Activated CD4-positive, alpha-beta T cell treated with anti-CD3 and anti-CD28 coated beads for 36 hours (primary cell): Measurements from ENCODE around the gene ACOXL. TPM values are rescaled to one million over a fixed set of nuclear protein-coding genes. Genes with fewer than 3 reads are reported as not detected.

Experiments
- ATAC-seq: fragments of 200-7000 bp; cut with Tn5 transposase; one replicate; pipeline ENCODE4 v1.10.0; 2021; ENCODE audit warnings: mild to moderate bottlenecking, moderate library complexity
- CTCF ChIA-PET: fragments of 350-600 bp; sonication (Branson Sonifier 250); formaldehyde crosslinking; loops from one replicate; lab custom pipeline; 2021; ENCODE audit warnings: antibody characterized with exemption; lab: Charles Lee
- POLR2A ChIA-PET: fragments of 350-600 bp; sonication (Branson Sonifier 250); formaldehyde crosslinking; loops from one replicate; lab custom pipeline; 2021; ENCODE audit warnings: antibody characterized with exemption, inconsistent platforms; lab: Charles Lee
- DNase-seq: peaks from one replicate; pipeline ENCODE4 v3.0.0-alpha.2; 2020
- H3K27ac Mint-ChIP-seq: one replicate; pipeline ENCODE4 v1.8.0; 2021; ENCODE audit warnings: mixed read lengths
- H3K27me3 Mint-ChIP-seq: one replicate; pipeline ENCODE4 v1.8.0; 2021; ENCODE audit warnings: mixed read lengths
- H3K36me3 Mint-ChIP-seq: one replicate; pipeline ENCODE4 v1.8.0; 2021; ENCODE audit warnings: low read depth, mixed read lengths
- H3K4me1 Mint-ChIP-seq: one replicate; pipeline ENCODE4 v1.8.0; 2021; ENCODE audit warnings: mixed read lengths
- H3K4me3 Mint-ChIP-seq: one replicate; pipeline ENCODE4 v1.8.0; 2021; ENCODE audit warnings: mild to moderate bottlenecking, moderate library complexity, mixed read lengths
- H3K9me3 Mint-ChIP-seq: one replicate; pipeline ENCODE4 v1.8.0; 2021; ENCODE audit warnings: low read depth, mixed read lengths
- intact Hi-C, 2 experiments: fragments of 100-400 bp; cut with DNase I in 1 of 2; cut with micrococcal nuclease in 1 of 2; formaldehyde crosslinking; loops; one replicate each; pipeline versions ENCODE4 v1.14.2 to v1.15.1; 2022 to 2024; cut with DNase I, micrococcal nuclease
- total RNA-seq, 2 experiments: library from RNA; stranded (reverse); gene quantifications; one replicate each; pipeline ENCODE4 v1.2.3, GENCODE V29; 2021

The ACOXL gene
- total RNA-seq, 2 experiments from 2014 or later = 0.23 TPM; not detected in 1

- intact Hi-C loops = loop anchor here (1.0 to 2.0 kb wide), 2 partner anchors 12 to 35 kb away; no protein-coding TSS in a partner anchor
- Mint-ChIP-seq H3K9me3 (peaks cover 7% of the 10 kb centered on the region), H3K4me3 (no peak overlapping the region), H3K27ac (no peak overlapping the region), H3K4me1 (peaks cover 31% of the 10 kb centered on the region), H3K27me3 (peaks cover 47% of the 10 kb centered on the region), H3K36me3 (peaks cover 4% of the 10 kb centered on the region)
- ATAC-seq (no peak), DNase-seq (no peak)
- CTCF ChIA-PET = interaction anchor here (1.1 to 3.0 kb wide), 2 partner anchors 11 to 243 kb away, joined by 3 to 9 read pairs; no protein-coding TSS in a partner anchor
- POLR2A ChIA-PET = interaction anchor here (0.6 kb wide), 1 partner anchor 328 kb away, joined by 4 read pairs; no protein-coding TSS in a partner anchor
Observed at GRCh38 chr2:111055735-111056134, 323.4 kb downstream of the ACOXL start.

GRCh38 chr2:111057045-111057444 is 324.7 kb downstream of the ACOXL start:
- ChIA-PET POLR2A (no interaction called here), CTCF (interaction anchor here (0.9 to 3.0 kb wide), 2 partner anchors 10 to 251 kb away, joined by 4 to 9 read pairs; no protein-coding TSS in a partner anchor)
- ATAC-seq (no peak), DNase-seq (no peak)
- no peak overlapping the region for H3K27ac Mint-ChIP-seq
- H3K36me3 Mint-ChIP-seq = peaks cover 8% of the 10 kb centered on the region
- peaks cover 18% of the 10 kb centered on the region for H3K4me1 Mint-ChIP-seq
- peaks cover 11% of the 10 kb centered on the region for H3K9me3 Mint-ChIP-seq
- H3K4me3 Mint-ChIP-seq = no peak overlapping the region
- peaks cover 55% of the 10 kb centered on the region for H3K27me3 Mint-ChIP-seq
- intact Hi-C loops = no loop called here

GRCh38 chr2:111057721-111058120 is 325.3 kb downstream of the ACOXL start:
- intact Hi-C loops = no loop called here
- Mint-ChIP-seq H3K36me3 (peaks cover 8% of the 10 kb centered on the region), H3K9me3 (peaks cover 11% of the 10 kb centered on the region), H3K27ac (no peak overlapping the region), H3K4me3 (no peak overlapping the region), H3K4me1 (peaks cover 18% of the 10 kb centered on the region), H3K27me3 (peaks cover 59% of the 10 kb centered on the region)
- ChIA-PET CTCF (interaction anchor here (0.9 to 3.0 kb wide), 2 partner anchors 9 to 252 kb away, joined by 4 to 9 read pairs; no protein-coding TSS in a partner anchor), POLR2A (no interaction called here)
- no peak for ATAC-seq
- no peak for DNase-seq

DNA sequence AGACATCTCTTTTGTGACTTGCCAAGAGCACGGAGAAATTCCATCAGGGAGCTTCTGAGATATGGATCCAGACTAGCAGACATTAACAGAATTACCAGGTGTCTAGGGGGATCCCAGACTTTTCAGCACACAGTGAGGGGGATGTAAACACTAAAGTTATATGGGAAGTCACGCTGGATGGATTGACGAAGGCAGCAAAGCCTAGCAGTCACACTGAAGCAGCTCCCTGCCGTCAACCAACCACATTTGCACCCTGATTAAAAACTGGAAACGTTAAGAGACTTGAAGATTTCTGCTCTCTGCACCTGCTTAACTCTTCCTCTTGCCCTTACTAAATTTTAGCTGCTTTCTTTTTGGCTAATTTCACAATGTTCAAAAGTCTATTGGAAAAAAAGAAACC is 325.9 kb downstream of the ACOXL start:
- no peak for ATAC-seq
- intact Hi-C loops = no loop called here
- CTCF ChIA-PET = no interaction called here
- Mint-ChIP-seq H3K27me3 (peaks cover 56% of the 10 kb centered on the region), H3K9me3 (peaks cover 11% of the 10 kb centered on the region), H3K27ac (no peak overlapping the region), H3K36me3 (peaks cover 8% of the 10 kb centered on the region), H3K4me3 (no peak overlapping the region), H3K4me1 (peaks cover 18% of the 10 kb centered on the region)
- POLR2A ChIA-PET = no interaction called here
- no peak for DNase-seq

DNA sequence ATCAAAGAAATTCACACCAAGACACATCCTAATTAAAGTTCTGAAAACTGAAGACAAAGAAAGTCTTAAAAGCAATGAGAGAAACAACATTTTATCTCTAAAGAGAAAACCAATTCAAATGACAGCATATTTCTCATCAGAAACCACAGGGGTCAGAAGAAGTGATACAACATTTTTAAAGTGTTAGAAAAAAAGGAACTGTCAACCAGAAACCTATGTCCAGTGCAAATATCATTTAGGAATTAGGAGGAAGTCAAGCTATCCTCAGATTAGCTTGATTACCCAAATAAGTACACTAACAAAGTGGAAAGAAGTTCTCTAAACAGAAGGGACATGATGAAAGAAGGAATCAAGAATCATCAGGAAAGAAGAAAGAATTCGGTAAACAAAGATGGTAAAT is 328.8 kb downstream of the ACOXL start:
- Mint-ChIP-seq H3K9me3 (peaks cover 11% of the 10 kb centered on the region), H3K4me1 (peaks cover 2% of the 10 kb centered on the region), H3K27me3 (peaks cover 52% of the 10 kb centered on the region), H3K36me3 (peaks cover 8% of the 10 kb centered on the region), H3K4me3 (no peak overlapping the region), H3K27ac (no peak overlapping the region)
- ATAC-seq (no peak), DNase-seq (no peak)
- intact Hi-C loops = no loop called here
- ChIA-PET POLR2A (no interaction called here), CTCF (interaction anchor here (1.3 kb wide), 1 partner anchor 22 kb away, joined by 3 read pairs; no protein-coding TSS in a partner anchor)

DNA sequence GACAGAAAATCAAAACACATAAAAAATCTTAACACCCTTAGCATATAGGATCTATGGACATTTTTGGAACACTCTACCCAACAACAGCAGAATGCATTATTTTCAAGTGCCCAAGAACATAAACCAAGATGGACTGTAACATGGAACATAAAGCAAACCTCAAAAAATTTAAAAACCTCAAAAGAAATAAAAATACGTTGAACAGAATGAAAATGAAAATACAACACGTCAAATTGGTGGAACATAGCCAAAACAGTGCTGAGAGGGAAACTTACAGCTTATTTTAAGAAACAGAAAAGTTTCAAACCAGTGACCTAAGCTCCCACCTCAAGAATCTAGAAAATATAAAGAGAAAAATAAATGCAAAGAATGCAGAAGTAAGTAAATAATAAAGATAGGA is 330.0 kb downstream of the ACOXL start:
- Mint-ChIP-seq H3K4me3 (no peak overlapping the region), H3K27me3 (peaks cover 54% of the 10 kb centered on the region), H3K4me1 (peaks cover 4% of the 10 kb centered on the region), H3K27ac (no peak overlapping the region), H3K9me3 (peaks cover 11% of the 10 kb centered on the region), H3K36me3 (peaks cover 8% of the 10 kb centered on the region)
- CTCF ChIA-PET = interaction anchor here (0.9 kb wide), 1 partner anchor 13 kb away, joined by 3 read pairs; no protein-coding TSS in a partner anchor
- POLR2A ChIA-PET = no interaction called here
- intact Hi-C loops = no loop called here
- ATAC-seq = no peak
- DNase-seq = no peak

GRCh38 chr2:111066062-111066593 is 333.8 kb downstream of the ACOXL start:
- no peak overlapping the region for H3K4me3 Mint-ChIP-seq
- H3K36me3 Mint-ChIP-seq = no peaks in the 10 kb centered on the region
- intact Hi-C loops = no loop called here
- H3K9me3 Mint-ChIP-seq = peaks cover under 1% of the 10 kb centered on the region
- peaks cover 4% of the 10 kb centered on the region for H3K4me1 Mint-ChIP-seq
- DNase-seq = no peak
- H3K27ac Mint-ChIP-seq = no peak overlapping the region
- CTCF ChIA-PET = interaction anchor here (1.2 to 1.3 kb wide), 2 partner anchors 10 to 58 kb away, joined by 4 to 9 read pairs; no protein-coding TSS in a partner anchor
- H3K27me3 Mint-ChIP-seq = peaks cover 44% of the 10 kb centered on the region
- POLR2A ChIA-PET = no interaction called here
- ATAC-seq = no peak

- intact Hi-C loops = no loop called here
- H3K9me3 Mint-ChIP-seq = no peaks in the 10 kb centered on the region
- no peak for ATAC-seq
- ChIA-PET POLR2A (no interaction called here), CTCF (no interaction called here)
- no peak overlapping the region for H3K27ac Mint-ChIP-seq
- no peak for DNase-seq
- peaks cover 35% of the 10 kb centered on the region for H3K27me3 Mint-ChIP-seq
- no peak overlapping the region for H3K4me3 Mint-ChIP-seq
- no peaks in the 10 kb centered on the region for H3K36me3 Mint-ChIP-seq
- H3K4me1 Mint-ChIP-seq = peaks cover 4% of the 10 kb centered on the region
Observed at GRCh38 chr2:111068435-111069058, 336.2 kb downstream of the ACOXL start.

- peaks cover 39% of the 10 kb centered on the region for H3K27me3 Mint-ChIP-seq
- peaks cover 6% of the 10 kb centered on the region for H3K9me3 Mint-ChIP-seq
- ATAC-seq (no peak), DNase-seq (no peak)
- H3K27ac Mint-ChIP-seq = no peak overlapping the region
- H3K4me3 Mint-ChIP-seq = no peak overlapping the region
- ChIA-PET POLR2A (no interaction called here), CTCF (interaction anchor here (0.7 kb wide), 1 partner anchor 889 kb away, joined by 3 read pairs; no protein-coding TSS in a partner anchor)
- no peaks in the 10 kb centered on the region for H3K36me3 Mint-ChIP-seq
- intact Hi-C loops = no loop called here
- H3K4me1 Mint-ChIP-seq = peaks cover 4% of the 10 kb centered on the region
Observed at GRCh38 chr2:111069722-111070121, 337.3 kb downstream of the ACOXL start.

- DNase-seq (no peak), ATAC-seq (no peak)
- intact Hi-C loops = no loop called here
- Mint-ChIP-seq H3K36me3 (no peaks in the 10 kb centered on the region), H3K4me1 (no peaks in the 10 kb centered on the region), H3K9me3 (peaks cover 17% of the 10 kb centered on the region), H3K4me3 (no peak overlapping the region), H3K27ac (no peak overlapping the region), H3K27me3 (peaks cover 32% of the 10 kb centered on the region)
- ChIA-PET POLR2A (no interaction called here), CTCF (no interaction called here)
Observed at GRCh38 chr2:111071600-111072171, 339.3 kb downstream of the ACOXL start.

DNA sequence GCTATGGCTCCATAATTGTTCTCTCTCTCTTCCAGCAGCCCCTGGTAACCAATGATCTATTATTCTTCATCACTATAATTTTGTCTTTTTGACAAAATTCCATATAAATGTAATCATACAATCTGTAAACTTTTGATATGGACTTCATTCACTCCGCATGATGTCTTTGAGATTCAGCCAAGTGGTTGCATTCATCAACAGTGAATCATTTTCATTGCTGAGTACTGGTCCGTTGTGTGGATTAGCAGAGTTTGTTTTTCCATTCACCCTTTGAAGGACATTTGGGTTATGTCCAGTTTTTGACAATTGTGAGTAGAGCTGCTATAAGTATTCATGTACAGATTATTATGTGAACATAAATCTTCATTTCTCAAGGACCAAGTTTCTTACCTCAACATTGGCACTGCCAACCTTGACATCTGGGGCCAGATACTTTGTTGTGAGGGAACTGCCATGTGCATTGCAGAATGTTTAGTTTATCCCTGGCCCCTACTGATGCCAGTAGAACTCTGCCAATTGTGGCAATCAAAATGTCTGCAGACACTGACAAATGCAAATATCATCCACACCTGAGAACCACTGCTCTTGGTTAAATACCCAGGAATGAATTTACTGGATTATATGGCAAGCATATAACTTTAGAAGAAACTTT is 340.0 kb downstream of the ACOXL start:
- H3K27ac Mint-ChIP-seq = no peak overlapping the region
- ChIA-PET CTCF (interaction anchor here (1.1 kb wide), 1 partner anchor 97 kb away, joined by 4 read pairs; no protein-coding TSS in a partner anchor), POLR2A (no interaction called here)
- H3K9me3 Mint-ChIP-seq = peaks cover 19% of the 10 kb centered on the region
- H3K4me3 Mint-ChIP-seq = no peak overlapping the region
- no peak for DNase-seq
- peaks cover 34% of the 10 kb centered on the region for H3K27me3 Mint-ChIP-seq
- intact Hi-C loops = no loop called here
- H3K4me1 Mint-ChIP-seq = no peaks in the 10 kb centered on the region
- H3K36me3 Mint-ChIP-seq = no peaks in the 10 kb centered on the region
- ATAC-seq = no peak
